GM19193 (cell line): ENCODE measurements around the gene MISP3.

Experiments used
- POLR2A ChIP-seq: IDR thresholded peaks from 4 replicates; pipeline ENCODE4 v1.6.1; 2011; ENCODE audit not compliant: insufficient read depth, insufficient read length; ENCODE audit errors: extremely low read depth

The MISP3 gene

DNA sequence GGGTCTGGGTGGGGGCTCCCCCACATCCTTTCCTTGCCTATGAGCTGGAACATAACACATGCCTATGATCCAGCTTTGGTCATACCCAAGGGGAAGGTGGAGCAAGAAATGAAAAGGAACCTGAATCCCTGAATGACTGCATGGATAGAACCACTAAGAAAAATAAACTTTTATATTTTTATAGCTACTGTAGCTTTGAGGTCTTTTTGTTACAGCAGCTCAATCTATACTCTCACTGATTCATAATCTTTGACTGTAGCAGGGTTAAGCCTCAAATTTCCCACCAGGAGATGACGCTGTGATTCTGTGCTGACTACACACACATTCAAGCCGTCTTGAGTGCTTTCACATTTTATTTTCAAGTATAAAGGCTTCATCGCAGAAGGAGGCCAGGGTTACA lies 19.6 kb upstream of the MISP3 start:
- no peak for TF ChIP-seq POLR2A

DNA sequence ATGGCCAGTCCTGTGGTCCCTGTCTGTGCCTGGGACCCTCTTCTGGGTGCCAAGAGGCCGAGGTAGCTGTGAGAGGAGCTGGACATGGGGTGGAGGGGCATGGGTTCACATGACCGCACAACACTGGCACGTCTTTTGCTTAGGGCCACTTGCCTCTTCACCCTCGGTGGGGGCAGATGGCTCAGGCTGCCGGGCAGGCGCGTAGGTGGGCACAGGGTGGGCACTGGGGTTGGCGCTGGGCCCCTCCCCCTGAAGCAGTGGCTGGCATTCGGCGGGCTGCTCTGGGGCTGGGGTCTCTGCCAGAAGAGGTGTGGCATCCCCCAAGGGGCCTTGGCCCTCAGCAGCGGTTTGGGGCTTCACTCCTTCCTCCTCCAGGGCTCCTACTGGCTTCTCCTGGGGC lies 19.1 kb upstream of the MISP3 start:
- no peak for TF ChIP-seq POLR2A

DNA sequence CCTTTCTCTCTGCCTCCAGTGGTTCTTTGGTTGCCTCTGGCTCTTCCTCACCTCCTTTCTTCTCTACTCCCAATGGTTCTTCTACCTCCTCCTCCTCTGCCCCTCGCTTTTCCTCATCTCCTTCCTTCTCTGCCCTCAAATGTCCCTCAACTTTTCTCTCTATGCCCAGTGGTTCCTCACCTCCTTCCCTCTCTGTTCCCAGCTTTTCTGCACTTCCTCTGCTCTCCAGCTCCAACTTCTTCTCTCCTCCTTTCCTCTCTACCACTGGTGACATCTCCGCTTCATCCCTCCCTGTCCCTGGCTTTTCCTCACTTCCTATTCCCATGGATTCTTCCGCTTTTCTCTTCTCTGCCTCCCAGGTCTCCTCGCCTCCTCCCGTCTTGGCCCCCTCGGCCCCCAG lies 18.5 kb upstream of the MISP3 start:
- no peak for TF ChIP-seq POLR2A

DNA sequence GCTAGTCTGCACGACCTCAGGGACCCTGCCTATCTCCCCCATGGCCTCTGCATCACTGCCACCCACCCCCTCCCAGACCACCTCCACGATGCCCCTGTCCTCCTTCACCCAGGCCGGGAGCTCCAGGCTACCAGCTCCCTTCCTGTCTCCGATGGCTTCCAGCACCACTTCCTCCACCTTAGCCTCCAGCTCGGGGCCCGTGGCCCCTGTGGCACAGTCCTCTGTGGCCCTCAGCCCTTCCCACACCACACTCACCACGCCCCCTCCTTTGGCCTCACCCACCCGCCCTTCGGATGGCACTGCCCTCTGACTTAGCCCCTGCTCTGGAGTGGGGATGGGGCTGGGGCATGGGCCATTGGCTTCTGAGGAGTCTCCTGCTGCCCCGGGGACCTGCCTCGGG lies 17.9 kb upstream of the MISP3 start:
- no peak for TF ChIP-seq POLR2A

- TF ChIP-seq POLR2A, result no peak
Measured at GRCh38 chr19:14055396-14055795, 17.2 kb upstream of the MISP3 start.

- TF ChIP-seq POLR2A, result no peak
Measured at GRCh38 chr19:14056069-14056666, 16.4 kb upstream of the MISP3 start.

DNA sequence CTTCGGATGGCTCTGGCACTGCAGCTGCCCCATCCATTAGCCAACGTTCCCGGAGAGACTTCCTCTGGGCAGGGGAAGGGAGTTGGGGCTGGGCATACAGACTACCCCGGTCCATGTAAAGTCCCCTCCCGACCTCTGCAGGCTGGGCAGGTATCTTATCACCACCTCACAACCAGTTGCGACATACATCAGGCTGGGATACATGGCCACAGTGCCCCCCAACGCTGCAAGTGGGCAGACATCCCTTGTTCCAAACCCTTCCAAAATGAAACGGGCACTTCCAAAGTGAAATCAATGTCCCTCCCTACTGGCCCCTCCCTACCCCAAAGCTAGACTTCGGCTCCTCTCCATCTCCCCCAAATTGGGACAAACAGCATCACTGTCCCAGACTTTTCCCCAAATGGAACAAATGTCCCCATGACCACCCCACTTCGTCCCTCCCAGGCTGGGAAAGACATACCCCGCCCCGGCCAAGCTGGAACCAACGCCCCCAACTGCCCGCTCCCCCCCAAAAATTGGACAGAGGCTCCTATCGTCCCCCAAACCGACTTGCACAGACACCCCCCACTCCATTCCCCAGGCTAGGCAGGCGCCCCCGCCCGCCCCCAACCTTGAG lies 15.7 kb upstream of the MISP3 start:
- no peak for TF ChIP-seq POLR2A

DNA sequence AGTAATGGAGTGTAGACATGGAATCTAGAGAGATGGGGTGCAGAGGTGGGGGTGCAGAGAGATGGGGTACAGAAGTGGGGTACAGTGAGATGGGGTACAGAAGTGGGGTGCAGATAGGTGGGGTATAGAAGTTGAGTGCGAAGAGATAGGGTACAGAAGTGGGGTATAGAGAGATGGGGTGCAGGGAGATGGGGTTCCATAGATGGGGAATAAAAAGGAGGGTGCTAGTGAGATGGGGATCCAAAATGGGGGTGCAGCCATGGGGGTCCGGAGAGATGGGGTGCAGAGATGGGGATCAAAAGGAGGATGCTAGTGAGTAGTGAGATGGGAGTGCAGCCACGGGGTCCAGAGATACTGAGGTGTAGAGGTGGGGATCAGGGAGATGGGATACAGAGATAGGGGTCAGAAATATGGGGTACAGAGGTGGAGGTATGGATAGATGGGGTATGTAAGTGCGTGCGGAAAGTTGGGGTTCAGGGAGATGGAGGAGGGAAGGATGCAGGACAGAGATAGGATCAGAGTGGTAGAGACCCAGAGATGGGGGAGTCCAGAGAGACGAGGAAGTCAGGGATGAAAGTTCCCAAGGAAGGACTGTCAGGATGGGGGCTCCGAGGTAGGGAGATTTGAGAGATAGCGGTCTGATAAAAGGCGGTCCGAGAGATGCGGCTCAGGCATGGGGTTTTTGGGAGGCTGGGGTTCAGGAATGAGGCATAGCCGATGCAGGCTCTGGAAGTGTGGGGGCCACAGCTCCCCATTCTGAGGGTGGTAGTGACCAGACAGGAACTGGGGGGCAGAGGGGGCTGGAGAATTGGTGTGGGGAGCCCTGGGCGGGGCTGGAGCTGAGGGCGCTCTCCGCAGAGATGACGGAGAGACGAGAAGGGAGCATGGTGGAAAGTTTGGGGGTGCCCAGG lies 14.1 kb upstream of the MISP3 start:
- no peak for TF ChIP-seq POLR2A

GRCh38 chr19:14059093-14059480 lies 13.5 kb upstream of the MISP3 start:
- no peak for TF ChIP-seq POLR2A

DNA sequence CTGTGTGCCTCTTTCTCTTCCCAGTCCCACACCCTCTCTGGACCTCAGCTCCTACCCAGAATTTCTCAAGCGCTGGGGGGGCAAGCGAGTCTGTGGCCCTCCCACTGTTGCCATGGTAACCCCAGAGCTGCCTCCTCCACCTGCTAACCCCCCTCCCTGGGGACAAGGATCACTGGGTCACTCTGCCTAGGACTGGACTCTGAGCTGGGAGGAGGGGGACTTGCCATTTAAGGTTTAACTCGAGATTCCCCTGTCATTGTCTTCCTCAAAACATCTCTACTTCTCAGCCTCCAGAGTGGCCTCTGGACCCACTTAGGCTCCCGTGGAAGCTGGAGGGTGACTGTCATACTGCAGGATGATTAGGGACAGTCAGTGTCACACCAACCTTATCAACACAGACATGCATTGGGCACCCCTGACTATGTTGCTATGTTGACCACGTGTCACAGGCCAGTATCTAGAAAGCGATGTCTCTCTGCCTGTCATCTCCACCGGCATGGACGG lies 12.9 kb upstream of the MISP3 start:
- no peak for TF ChIP-seq POLR2A

DNA sequence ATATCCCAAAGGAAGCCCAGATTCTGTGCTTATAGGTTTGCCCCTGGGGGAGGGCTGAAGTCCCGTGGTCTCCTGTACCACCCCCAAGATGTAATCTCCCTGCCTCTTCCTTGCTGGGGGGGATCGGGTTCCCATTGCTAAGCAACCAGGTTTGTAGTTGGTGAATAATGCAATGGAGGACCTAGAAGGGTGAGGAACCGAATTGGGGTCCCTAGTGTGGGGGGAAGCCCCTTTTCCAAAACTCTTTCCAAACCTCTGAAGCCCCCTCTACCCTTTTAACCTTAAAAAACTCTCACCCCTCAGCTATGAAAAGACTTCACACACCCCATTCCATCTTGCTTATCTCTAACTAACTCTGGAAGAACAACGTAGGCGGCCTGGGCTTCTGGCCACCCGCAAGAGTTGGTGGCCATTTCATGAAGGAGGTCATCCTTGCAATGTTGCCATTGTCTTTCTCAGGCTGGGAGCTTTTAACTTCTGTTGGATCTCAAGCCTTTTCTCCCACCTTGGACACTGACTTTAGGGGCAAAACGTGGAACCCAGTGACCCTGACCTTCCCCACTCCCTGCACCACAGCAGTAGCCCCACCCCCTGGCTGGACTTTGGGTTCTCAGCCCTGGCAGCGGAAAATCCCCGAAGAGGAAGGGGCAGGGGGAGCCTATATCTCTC lies 11.4 kb upstream of the MISP3 start:
- TF ChIP-seq POLR2A, result no peak

DNA sequence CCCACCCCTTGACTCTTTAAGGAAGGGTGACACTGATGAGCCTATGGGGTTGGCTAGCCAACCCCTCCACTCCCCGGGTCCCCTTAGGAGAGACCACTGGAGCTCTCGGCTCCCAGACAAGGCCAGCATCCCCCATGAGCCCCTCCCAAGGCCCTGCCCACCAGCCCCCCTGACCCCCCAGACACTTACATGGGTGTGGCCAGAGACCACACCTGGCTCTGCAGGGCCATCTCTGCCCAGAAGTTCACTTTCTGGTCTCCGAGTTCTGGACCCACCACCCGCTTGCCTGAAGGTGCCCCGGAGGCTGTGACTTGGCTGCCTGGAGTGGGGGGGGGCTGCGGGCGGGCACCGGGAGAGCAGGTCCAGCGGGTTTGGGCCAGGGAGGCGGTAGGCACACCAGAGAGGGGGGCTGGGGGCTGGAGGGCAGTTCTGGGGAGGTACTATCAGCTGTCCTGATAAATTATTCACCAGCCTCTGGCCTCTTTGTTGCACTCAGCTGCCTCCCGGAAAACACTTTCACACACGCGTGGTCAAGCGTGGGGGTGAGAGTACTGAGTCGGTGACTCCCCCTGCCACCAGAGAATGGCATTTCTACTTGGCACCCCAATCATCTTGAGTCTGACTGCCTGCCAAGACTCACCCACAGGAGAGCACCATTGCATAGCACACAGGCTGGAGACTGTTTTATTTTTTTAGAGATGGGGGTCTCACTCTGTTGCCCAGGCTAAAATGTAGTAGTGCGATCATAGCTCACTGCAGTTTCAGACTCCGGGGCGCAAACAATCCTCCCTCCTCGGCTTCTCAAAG lies 10.6 kb upstream of the MISP3 start, which contains the start of gene PALM3:
Gene PALM3 (minus strand): TSS at position 326 of the 807 bp plus-strand sequence. CDS start 96 bp downstream, at position 230.
- TF ChIP-seq POLR2A, result no peak

DNA sequence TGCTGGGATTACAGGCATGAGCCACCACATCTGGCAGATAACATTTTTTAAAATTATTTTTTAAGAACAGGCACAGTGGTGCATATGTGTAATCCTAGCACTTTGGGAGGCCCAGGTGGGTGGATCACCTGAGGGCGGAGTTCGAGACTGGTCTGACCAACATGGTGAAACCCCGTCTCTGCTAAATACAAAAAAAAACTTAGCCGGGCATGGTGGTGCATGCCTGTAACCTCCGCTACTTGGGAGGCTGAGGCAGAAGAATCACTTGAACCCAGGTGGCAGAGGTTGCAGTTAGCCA lies 10.1 kb upstream of the MISP3 start:
- TF ChIP-seq POLR2A, result no peak

GRCh38 chr19:14063105-14063504 lies 9.5 kb upstream of the MISP3 start:
- no peak for TF ChIP-seq POLR2A
